ENCODE data around the gene HSD17B2. TPM values are rescaled to one million over a fixed set of nuclear protein-coding genes. Genes with fewer than 3 reads are reported as not detected.
"Not testable (repeated sequence)": the region's sequence is repeated elsewhere in the genome, so short reads cannot be mapped to it uniquely, and the experiment has no call there.

HSD17B2 gene
- total RNA-seq, 1 experiment from 2014 or later: not detected

- peaks cover 6% of the 10 kb centered on the region; the same call in 1 of the 2 replicates for H4K20me1 ChIP-seq (ENCODE audit: insufficient read depth, low read depth, low read length)
- H3K79me2 ChIP-seq (ENCODE audit: low read length): no peaks in the 10 kb centered on the region
- no peak for DNase-seq
- no peak overlapping the region for H3K27ac ChIP-seq (ENCODE audit: low read length)
- no peaks in the 10 kb centered on the region for H3K9me2 ChIP-seq (replicated peaks; ENCODE audit: insufficient read depth, low read length)
- no peaks in the 10 kb centered on the region for H3K4me1 ChIP-seq (ENCODE audit: low read length)
- no peak overlapping the region for H3K9ac ChIP-seq (ENCODE audit: low read length)
- no peak overlapping the region for H2AFZ ChIP-seq (ENCODE audit: low read length)
- no peaks in the 10 kb centered on the region for H3K27me3 ChIP-seq (ENCODE audit: low read length)
- H3K4me2 ChIP-seq (ENCODE audit: low read depth, low read length, poor library complexity, severe bottlenecking): no peak overlapping the region
- H3K9me3 ChIP-seq (ENCODE audit: low read length): no peaks in the 10 kb centered on the region
- no peak overlapping the region for H3K4me3 ChIP-seq (ENCODE audit: low read length)
- no peaks in the 10 kb centered on the region; the same call in 1 of the 2 replicates for H3K36me3 ChIP-seq (ENCODE audit: insufficient read depth, low read length)
Observed at GRCh38 chr16:81997738-81998137, 37.3 kb upstream of the HSD17B2 start.

- H3K36me3 ChIP-seq (ENCODE audit: insufficient read depth, low read length): no peaks in the 10 kb centered on the region
- H3K79me2 ChIP-seq (ENCODE audit: low read length): no peaks in the 10 kb centered on the region
- H3K27me3 ChIP-seq (ENCODE audit: low read length): no peaks in the 10 kb centered on the region
- no peaks in the 10 kb centered on the region for H3K4me1 ChIP-seq (ENCODE audit: low read length)
- H3K4me2 ChIP-seq (ENCODE audit: low read depth, low read length, poor library complexity, severe bottlenecking): no peak overlapping the region
- H3K27ac ChIP-seq (ENCODE audit: low read length): no peak overlapping the region
- no peak overlapping the region for H3K4me3 ChIP-seq (ENCODE audit: low read length)
- no peaks in the 10 kb centered on the region for H3K9me2 ChIP-seq (replicated peaks; ENCODE audit: insufficient read depth, low read length)
- DNase-seq: no peak
- H4K20me1 ChIP-seq (ENCODE audit: insufficient read depth, low read depth, low read length): no peaks in the 10 kb centered on the region
- H2AFZ ChIP-seq (ENCODE audit: low read length): no peak overlapping the region
- no peak overlapping the region for H3K9ac ChIP-seq (ENCODE audit: low read length)
- H3K9me3 ChIP-seq (ENCODE audit: low read length): no peaks in the 10 kb centered on the region
Observed at GRCh38 chr16:82002831-82003230, 32.2 kb upstream of the HSD17B2 start.

GRCh38 chr16:82004601-82005000 is 30.5 kb upstream of the HSD17B2 start:
- H3K4me2 ChIP-seq (ENCODE audit: low read depth, low read length, poor library complexity, severe bottlenecking): no peak overlapping the region
- no peak overlapping the region for H2AFZ ChIP-seq (ENCODE audit: low read length)
- no peak for DNase-seq
- H3K27me3 ChIP-seq (ENCODE audit: low read length): no peaks in the 10 kb centered on the region
- no peaks in the 10 kb centered on the region for H4K20me1 ChIP-seq (ENCODE audit: insufficient read depth, low read depth, low read length)
- H3K4me3 ChIP-seq (ENCODE audit: low read length): no peak overlapping the region
- no peaks in the 10 kb centered on the region; the same call in 1 of the 2 replicates for H3K9me3 ChIP-seq (ENCODE audit: low read length)
- H3K79me2 ChIP-seq (ENCODE audit: low read length): no peaks in the 10 kb centered on the region
- no peaks in the 10 kb centered on the region for H3K4me1 ChIP-seq (ENCODE audit: low read length)
- H3K9ac ChIP-seq (ENCODE audit: low read length): no peak overlapping the region
- peaks cover 4% of the 10 kb centered on the region; the same call in 1 of the 2 replicates for H3K36me3 ChIP-seq (ENCODE audit: insufficient read depth, low read length)
- H3K9me2 ChIP-seq (replicated peaks; ENCODE audit: insufficient read depth, low read length): no peaks in the 10 kb centered on the region
- no peak overlapping the region for H3K27ac ChIP-seq (ENCODE audit: low read length)

DNA sequence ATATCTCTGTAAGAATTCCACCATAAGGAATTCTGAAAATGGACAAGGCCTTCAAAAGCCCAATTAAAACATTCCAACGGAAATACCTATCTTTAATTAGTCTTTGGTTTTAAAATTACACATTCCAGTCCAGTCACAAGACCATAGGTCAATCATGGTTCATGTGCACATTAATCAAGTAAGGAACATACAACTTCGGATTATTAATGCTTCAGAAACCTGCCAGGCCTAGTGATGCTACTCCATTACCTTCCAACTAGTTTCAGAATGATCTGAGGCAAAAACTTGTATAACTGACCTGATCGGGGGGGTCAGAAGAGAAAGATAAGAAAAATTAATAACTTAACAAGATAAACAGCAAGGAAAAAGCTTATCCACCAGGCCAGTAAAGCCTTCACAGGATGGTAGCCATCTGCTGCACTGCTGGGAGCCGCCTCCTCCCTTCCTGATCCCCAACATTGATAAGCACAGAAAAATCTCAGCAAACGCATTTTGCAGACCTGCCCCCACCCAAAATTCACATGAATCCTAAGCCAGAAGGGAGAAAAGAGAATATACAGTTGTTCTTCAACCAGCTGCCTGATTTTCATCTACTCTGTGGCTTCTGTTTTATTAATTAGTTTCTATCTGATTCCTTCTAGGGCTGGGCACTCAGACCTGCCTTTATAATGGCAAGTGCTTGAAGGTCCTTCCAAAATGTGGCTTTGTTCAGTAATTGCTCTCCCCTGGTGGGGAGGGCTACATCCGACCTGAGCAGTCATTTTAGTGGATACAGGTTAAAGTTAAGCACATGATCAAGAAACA is 29.8 kb upstream of the HSD17B2 start:
- Histone ChIP-seq H3K79me2 (ENCODE audit: low read length) (peaks cover 4% of the 10 kb centered on the region), H3K27ac (ENCODE audit: low read length) (no peak overlapping the region), H2AFZ (ENCODE audit: low read length) (no peak overlapping the region), H3K4me2 (ENCODE audit: low read depth, low read length, poor library complexity, severe bottlenecking) (no peak overlapping the region), H3K4me1 (ENCODE audit: low read length) (peaks cover 3% of the 10 kb centered on the region), H3K9me3 (ENCODE audit: low read length) (no peaks in the 10 kb centered on the region; the same call in 1 of the 2 replicates), H3K4me3 (ENCODE audit: low read length) (no peak overlapping the region), H4K20me1 (ENCODE audit: insufficient read depth, low read depth, low read length) (no peaks in the 10 kb centered on the region), H3K9ac (ENCODE audit: low read length) (no peak overlapping the region), H3K9me2 (replicated peaks; ENCODE audit: insufficient read depth, low read length) (no peaks in the 10 kb centered on the region), H3K36me3 (ENCODE audit: insufficient read depth, low read length) (peaks cover 4% of the 10 kb centered on the region; the same call in 1 of the 2 replicates), H3K27me3 (ENCODE audit: low read length) (no peaks in the 10 kb centered on the region)
- DNase-seq: no peak

- no peak overlapping the region for H2AFZ ChIP-seq (ENCODE audit: low read length)
- H4K20me1 ChIP-seq (ENCODE audit: insufficient read depth, low read depth, low read length): no peaks in the 10 kb centered on the region
- H3K4me1 ChIP-seq (ENCODE audit: low read length): peaks cover 10% of the 10 kb centered on the region
- no peaks in the 10 kb centered on the region for H3K27me3 ChIP-seq (ENCODE audit: low read length)
- H3K9me2 ChIP-seq (replicated peaks; ENCODE audit: insufficient read depth, low read length): no peaks in the 10 kb centered on the region
- H3K36me3 ChIP-seq (ENCODE audit: insufficient read depth, low read length): peaks cover 4% of the 10 kb centered on the region; the same call in 1 of the 2 replicates
- H3K9me3 ChIP-seq (ENCODE audit: low read length): no peaks in the 10 kb centered on the region; the same call in 1 of the 2 replicates
- no peak overlapping the region for H3K4me3 ChIP-seq (ENCODE audit: low read length)
- no peak overlapping the region for H3K4me2 ChIP-seq (ENCODE audit: low read depth, low read length, poor library complexity, severe bottlenecking)
- H3K27ac ChIP-seq (ENCODE audit: low read length): no peak overlapping the region
- no peak for DNase-seq
- H3K9ac ChIP-seq (ENCODE audit: low read length): no peak overlapping the region
- H3K79me2 ChIP-seq (ENCODE audit: low read length): peaks cover 12% of the 10 kb centered on the region
Observed at GRCh38 chr16:82006036-82006435, 29.0 kb upstream of the HSD17B2 start.

DNA sequence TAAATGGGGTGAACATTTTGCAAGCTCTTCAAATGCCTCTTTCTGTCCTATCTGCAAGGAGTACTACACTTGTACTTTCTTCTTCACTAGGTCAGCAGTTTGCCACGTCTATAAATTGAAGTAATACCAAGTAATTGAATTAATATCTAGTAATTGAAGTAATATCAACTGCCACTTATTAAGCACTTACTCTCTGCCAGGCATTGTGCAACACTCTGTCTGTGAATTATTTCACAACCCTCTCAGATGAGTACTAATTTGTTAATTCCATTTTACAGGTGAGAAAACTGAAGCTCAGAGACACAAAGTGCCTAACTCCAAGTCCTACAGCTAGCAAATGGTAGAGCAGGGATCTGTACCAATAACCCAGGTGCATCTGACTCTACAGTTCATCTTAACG is 27.9 kb upstream of the HSD17B2 start:
- Histone ChIP-seq H3K9ac (ENCODE audit: low read length) (no peak overlapping the region), H3K79me2 (ENCODE audit: low read length) (peaks cover 12% of the 10 kb centered on the region), H3K36me3 (ENCODE audit: insufficient read depth, low read length) (peaks cover 4% of the 10 kb centered on the region; the same call in 1 of the 2 replicates), H3K27ac (ENCODE audit: low read length) (no peak overlapping the region), H3K4me1 (ENCODE audit: low read length) (peaks cover 14% of the 10 kb centered on the region), H2AFZ (ENCODE audit: low read length) (no peak overlapping the region), H3K9me3 (ENCODE audit: low read length) (no peaks in the 10 kb centered on the region; the same call in 1 of the 2 replicates), H3K4me2 (ENCODE audit: low read depth, low read length, poor library complexity, severe bottlenecking) (no peak overlapping the region), H3K27me3 (ENCODE audit: low read length) (no peaks in the 10 kb centered on the region), H3K9me2 (replicated peaks; ENCODE audit: insufficient read depth, low read length) (no peaks in the 10 kb centered on the region), H3K4me3 (ENCODE audit: low read length) (no peak overlapping the region), H4K20me1 (ENCODE audit: insufficient read depth, low read depth, low read length) (no peaks in the 10 kb centered on the region)
- DNase-seq: no peak

DNA sequence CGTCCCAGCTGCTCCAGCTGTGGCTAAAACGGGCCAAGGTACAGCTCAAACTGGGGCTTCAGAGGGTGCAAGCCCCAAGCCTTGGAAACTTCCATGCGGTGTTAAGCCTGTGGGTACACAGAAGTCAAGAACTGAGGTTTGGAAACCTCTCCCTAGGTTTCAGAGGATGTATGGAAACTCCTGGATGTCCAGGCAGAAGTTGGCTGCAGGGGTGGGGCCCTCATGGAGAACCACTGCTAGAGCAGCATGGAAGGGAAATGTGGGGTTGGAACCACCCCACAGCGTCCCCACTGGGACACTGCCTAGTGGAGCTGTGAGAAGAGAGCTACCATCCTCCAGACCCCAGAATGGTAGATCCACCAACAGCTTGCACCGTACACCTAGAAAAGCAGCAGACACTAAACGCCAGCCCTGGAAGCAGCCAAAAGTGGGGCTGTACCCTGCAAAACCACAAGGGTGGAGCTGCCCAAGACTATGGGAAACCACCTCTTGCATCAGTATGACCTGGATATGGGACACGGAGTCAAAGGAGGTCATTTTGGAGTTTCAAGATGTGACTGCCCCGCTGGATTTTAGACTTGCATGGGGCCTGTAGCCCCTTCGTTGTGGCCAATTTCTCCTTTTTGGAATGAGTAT is 26.0 kb upstream of the HSD17B2 start:
- peaks cover 14% of the 10 kb centered on the region for H3K4me1 ChIP-seq (ENCODE audit: low read length)
- H3K9ac ChIP-seq (ENCODE audit: low read length): no peak overlapping the region
- no peaks in the 10 kb centered on the region; the same call in 1 of the 2 replicates for H3K9me3 ChIP-seq (ENCODE audit: low read length)
- no peaks in the 10 kb centered on the region for H3K27me3 ChIP-seq (ENCODE audit: low read length)
- no peak overlapping the region for H3K4me3 ChIP-seq (ENCODE audit: low read length)
- DNase-seq: no peak
- H3K9me2 ChIP-seq (replicated peaks; ENCODE audit: insufficient read depth, low read length): no peaks in the 10 kb centered on the region
- peaks cover 4% of the 10 kb centered on the region; the same call in 1 of the 2 replicates for H3K36me3 ChIP-seq (ENCODE audit: insufficient read depth, low read length)
- no peak overlapping the region for H2AFZ ChIP-seq (ENCODE audit: low read length)
- no peak overlapping the region for H3K27ac ChIP-seq (ENCODE audit: low read length)
- H3K4me2 ChIP-seq (ENCODE audit: low read depth, low read length, poor library complexity, severe bottlenecking): no peak overlapping the region
- peaks cover 12% of the 10 kb centered on the region for H3K79me2 ChIP-seq (ENCODE audit: low read length)
- H4K20me1 ChIP-seq (ENCODE audit: insufficient read depth, low read depth, low read length): no peaks in the 10 kb centered on the region

GRCh38 chr16:82009789-82010188 is 25.3 kb upstream of the HSD17B2 start:
- not testable (repeated sequence) for H3K9me2 ChIP-seq (replicated peaks; ENCODE audit: insufficient read depth, low read length); H3K36me3 ChIP-seq (ENCODE audit: insufficient read depth, low read length); H3K9ac ChIP-seq (ENCODE audit: low read length); DNase-seq; H3K27ac ChIP-seq (ENCODE audit: low read length); H3K27me3 ChIP-seq (ENCODE audit: low read length); H3K9me3 ChIP-seq (ENCODE audit: low read length); H2AFZ ChIP-seq (ENCODE audit: low read length); H4K20me1 ChIP-seq (ENCODE audit: insufficient read depth, low read depth, low read length)
- Histone ChIP-seq H3K4me3 (ENCODE audit: low read length) (peak overlapping the region; percentile 78; the same call in 1 of the 2 replicates), H3K4me1 (ENCODE audit: low read length) (peaks cover 14% of the 10 kb centered on the region), H3K4me2 (ENCODE audit: low read depth, low read length, poor library complexity, severe bottlenecking) (peak overlapping the region; percentile 85), H3K79me2 (ENCODE audit: low read length) (peaks cover 12% of the 10 kb centered on the region)

Data from Karpas-422 (cell line).